ENCODE measurements around the gene IGF2BP2. TPM values are rescaled to one million over a fixed set of nuclear protein-coding genes. Genes with fewer than 3 reads are reported as not detected.

Gene IGF2BP2
- total and polyA plus RNA-seq, 2 of the 13 experiments (the other 11 are each of a cell fraction or from before 2014, with no cell fraction given), result 6.5 to 46.0 TPM

DNA sequence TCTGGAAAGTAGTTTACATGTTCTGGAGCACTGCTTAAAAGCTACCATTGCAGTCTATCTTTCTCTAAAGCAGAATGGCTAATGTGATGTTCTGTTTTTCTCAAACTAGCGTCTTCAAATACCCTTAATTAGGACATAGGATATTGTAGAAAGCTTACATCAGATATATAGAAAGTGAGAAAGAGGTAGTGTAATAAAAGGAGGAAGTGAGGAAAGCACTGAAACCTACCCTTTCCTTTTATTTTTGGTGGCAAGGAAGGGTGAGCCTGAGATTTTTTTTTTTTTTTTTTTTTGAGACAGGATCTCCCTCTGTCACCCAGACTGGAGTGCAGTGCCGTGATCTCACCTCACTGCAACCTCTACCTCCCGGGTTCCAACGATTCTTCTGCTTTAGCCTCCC is 229.3 kb downstream of the IGF2BP2 start:
- Histone ChIP-seq H3K27ac (ENCODE audit: extremely low read length, insufficient read depth, low read length) (no peak overlapping the region), H3K36me3 (replicated peaks in 1 of 2; ENCODE audit: control insufficient read depth in 1 of 2, insufficient read depth in 2 of 2, low read length in 2 of 2) (peaks cover 0 to 13% of the 10 kb centered on the region in 2 experiments; a peak in 2 of 5 replicates), H3K27me3 (ENCODE audit: control insufficient read depth in 1 of 2, insufficient read depth in 2 of 2, low read length in 2 of 2) (no peaks in the 10 kb centered on the region), H2AFZ (ENCODE audit: low read length) (no peak overlapping the region), H3K79me2 (ENCODE audit: insufficient read depth, low read length) (no peaks in the 10 kb centered on the region), H3K9ac (ENCODE audit: insufficient read depth, low read depth, low read length) (no peak overlapping the region), H3K4me3 (replicated peaks in 1 of 3; ENCODE audit: insufficient read depth in 1 of 3, low read depth in 2 of 3, low read length in 3 of 3) (no peak overlapping the region), H3K4me1 (ENCODE audit: insufficient read depth, low read length) (no peaks in the 10 kb centered on the region), H3K4me2 (ENCODE audit: low read depth, low read length) (no peak overlapping the region), H3K9me3 (ENCODE audit: low read length) (no peaks in the 10 kb centered on the region), H4K20me1 (ENCODE audit: insufficient read depth, low read length) (no peaks in the 10 kb centered on the region)
- TF ChIP-seq FLYWCH1 (CRISPR knock-in tag; IDR thresholded peaks at IDR 0.05) (no peak), KDM6A (CRISPR knock-in tag; IDR thresholded peaks at IDR 0.05; ENCODE audit: low read depth) (no peak), RBM22 (optimal IDR thresholded peaks at IDR 0.05; ENCODE audit: low read length) (no peak)
- POLR2A ChIA-PET, result interaction anchor here (2.1 kb wide), 1 partner anchor 9 kb away, joined by 8 read pairs; the partner anchor contains the start of gene SENP2
- CTCF ChIA-PET (ENCODE audit: low intra/inter-chr PET ratio, low total read pairs), result no interaction called here
- no TSS peak for BruUV-seq (replicated peaks)
- in situ Hi-C loops (cut with HindIII; ENCODE audit: extremely low pct_ligation_motif_present, low pct_unique_long_range_greater_than_20kb) (no loop called here), intact Hi-C loops (cut with micrococcal nuclease; ENCODE audit: unreplicated experiment) (no loop called here)
- DNase-seq (ENCODE audit: low spot score) (no peak), ATAC-seq (no peak), FAIRE-seq (no peak)
- 98% methylated on average over 4 of the region's 4 CpGs for WGBS (ENCODE audit: low lambda C conversion rate)

DNA sequence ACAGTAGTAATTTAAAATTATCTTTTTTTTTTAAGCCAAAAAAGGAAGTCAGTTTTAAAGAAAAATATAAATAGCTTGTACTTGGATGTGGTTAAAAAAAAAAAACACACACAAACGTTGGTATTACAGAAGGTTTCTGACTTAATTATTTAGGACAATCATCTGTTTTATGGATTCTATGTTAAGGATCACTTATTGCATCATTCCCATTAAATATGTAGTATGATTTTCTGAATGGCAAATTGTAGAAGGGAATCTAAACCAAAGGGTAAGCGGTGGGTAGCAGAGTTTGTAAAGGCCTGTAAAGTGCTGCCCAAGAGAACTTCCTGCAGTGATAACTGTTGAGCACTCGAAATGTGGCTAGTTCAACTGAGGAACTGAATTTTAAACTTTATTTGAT is 230.8 kb downstream of the IGF2BP2 start:
- no peaks in the 10 kb centered on the region for H3K79me2 ChIP-seq (ENCODE audit: insufficient read depth, low read length)
- no peaks in the 10 kb centered on the region for H3K27me3 ChIP-seq (ENCODE audit: control insufficient read depth in 1 of 2, insufficient read depth in 2 of 2, low read length in 2 of 2)
- no peak overlapping the region for H3K4me2 ChIP-seq (ENCODE audit: low read depth, low read length)
- H4K20me1 ChIP-seq (ENCODE audit: insufficient read depth, low read length), result no peaks in the 10 kb centered on the region
- FAIRE-seq, result no peak
- WGBS (ENCODE audit: low lambda C conversion rate), result 85% methylated on average over 3 of the region's 3 CpGs
- H3K4me1 ChIP-seq (ENCODE audit: insufficient read depth, low read length), result peaks cover 2% of the 10 kb centered on the region
- ChIA-PET CTCF (ENCODE audit: low intra/inter-chr PET ratio, low total read pairs) (no interaction called here), POLR2A (no interaction called here)
- intact Hi-C loops (cut with micrococcal nuclease; ENCODE audit: unreplicated experiment) (no loop called here), in situ Hi-C loops (cut with HindIII; ENCODE audit: extremely low pct_ligation_motif_present, low pct_unique_long_range_greater_than_20kb) (no loop called here)
- H3K4me3 ChIP-seq (replicated peaks in 1 of 3; ENCODE audit: insufficient read depth in 1 of 3, low read depth in 2 of 3, low read length in 3 of 3), result no peak overlapping the region
- peaks cover 0 to 13% of the 10 kb centered on the region in 2 experiments; a peak in 2 of 5 replicates for H3K36me3 ChIP-seq (replicated peaks in 1 of 2; ENCODE audit: control insufficient read depth in 1 of 2, insufficient read depth in 2 of 2, low read length in 2 of 2)
- no peak overlapping the region for H3K9ac ChIP-seq (ENCODE audit: insufficient read depth, low read depth, low read length)
- H3K9me3 ChIP-seq (ENCODE audit: low read length), result no peaks in the 10 kb centered on the region
- TF ChIP-seq RFXAP (CRISPR knock-in tag; IDR thresholded peaks at IDR 0.05; ENCODE audit: borderline replicate concordance), result no peak
- TF ChIP-seq ZNF629 (CRISPR knock-in tag; conservative IDR thresholded peaks at IDR 0.05), result no peak
- TF ChIP-seq, protein P1, sequence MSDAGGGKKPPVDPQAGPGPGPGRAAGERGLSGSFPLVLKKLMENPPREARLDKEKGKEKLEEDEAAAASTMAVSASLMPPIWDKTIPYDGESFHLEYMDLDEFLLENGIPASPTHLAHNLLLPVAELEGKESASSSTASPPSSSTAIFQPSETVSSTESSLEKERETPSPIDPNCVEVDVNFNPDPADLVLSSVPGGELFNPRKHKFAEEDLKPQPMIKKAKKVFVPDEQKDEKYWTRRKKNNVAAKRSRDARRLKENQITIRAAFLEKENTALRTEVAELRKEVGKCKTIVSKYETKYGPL (CRISPR knock-in tag; IDR thresholded peaks at IDR 0.05), result no peak
- TF ChIP-seq CEBPB (IDR thresholded peaks at IDR 0.05; ENCODE audit: borderline replicate concordance, low read depth, low read length), result peak; percentile 26; the same call in 1 of the 2 replicates
- no peak for TF ChIP-seq SIX1 (CRISPR knock-in tag; IDR thresholded peaks at IDR 0.05; ENCODE audit: borderline replicate concordance)
- no peak for TF ChIP-seq THYN1 (CRISPR knock-in tag; IDR thresholded peaks at IDR 0.05; ENCODE audit: borderline replicate concordance, low read depth)
- TF ChIP-seq SMAD1 (CRISPR knock-in tag; IDR thresholded peaks at IDR 0.05; ENCODE audit: borderline replicate concordance, low read depth), result no peak
- no peak overlapping the region for H3K27ac ChIP-seq (ENCODE audit: extremely low read length, insufficient read depth, low read length)
- BruUV-seq (replicated peaks), result no TSS peak
- no peak overlapping the region for H2AFZ ChIP-seq (ENCODE audit: low read length)
- no peak for DNase-seq (ENCODE audit: low spot score)
- ATAC-seq, result no peak

Small RNA genes lying within 50 kb of the gene (microRNA-seq; reads per million reads assigned to microRNA genes)
- gene MIR548AQ, result not detected

Small RNA genes lying within 50 kb of the gene (small RNA-seq; reads per million reads assigned to genes)
- 0 reads per million in 3 experiments for gene AC133473.1 (ENCODE audit: insufficient read depth in 2 of 3, insufficient read length in 3 of 3, low read depth in 2 of 3, low replicate concordance in 1 of 3)
- gene MIR548AQ (ENCODE audit: insufficient read depth in 2 of 3, insufficient read length in 3 of 3, low read depth in 2 of 3, low replicate concordance in 1 of 3), result 0 reads per million in 3 experiments

Other genes with a start within 250 kb of the IGF2BP2 start
- gene SENP2, start 238.7 kb downstream of the IGF2BP2 start, total RNA-seq (2016; rRNA removed; fragmentation: Illumina TruSeq; extraction: Trizol), result 46.2 and 62.6 TPM in 2 replicates
- gene SENP2, start 238.7 kb downstream of the IGF2BP2 start, polyA plus RNA-seq (2011; rRNA removed), result 5.1 and 7.7 TPM in 2 replicates
- 241 and 259 TPM in 2 replicates for gene TRA2B, start 113.0 kb upstream of the IGF2BP2 start, total RNA-seq (2016; rRNA removed; fragmentation: Illumina TruSeq; extraction: Trizol)
- gene TRA2B, start 113.0 kb upstream of the IGF2BP2 start, polyA plus RNA-seq (2011; rRNA removed), result 83.9 and 105 TPM in 2 replicates